Aorta (tissue), 5 donors: ENCODE measurements around the gene LRBA. TPM values are rescaled to one million over a fixed set of nuclear protein-coding genes. Genes with fewer than 3 reads are reported as not detected.

ENCODE experiments used
- ATAC-seq: fragments of 200-7000 bp; cut with Tn5 transposase; one replicate; pipeline ENCODE4 v1.9.1; 2022; ENCODE audit warnings: moderate library complexity; ENCODE audit not compliant: low FRiP score
- DNase-seq, 2 donors: peaks; one replicate each; pipeline ENCODE4 v3.0.0-alpha.2; 2020
- H3K27ac ChIP-seq, 2 donors: one replicate each; pipeline ENCODE4 v1.5.1; 2013; ENCODE audit warnings: low read length in 2 of 2, mild to moderate bottlenecking in 2 of 2, moderate library complexity in 2 of 2, control low read depth in 1 of 2, inconsistent platforms in 1 of 2, low read depth in 1 of 2
- H3K27me3 ChIP-seq, 2 donors: one replicate each; pipeline ENCODE4 v1.6.1; 2013; ENCODE audit warnings: control low read depth in 1 of 2, low read length in 1 of 2, mild to moderate bottlenecking in 1 of 2, moderate library complexity in 1 of 2; ENCODE audit not compliant: insufficient read depth in 2 of 2, control insufficient read depth in 1 of 2
- H3K36me3 ChIP-seq, 2 donors: one replicate each; pipeline ENCODE4 v1.6.1; 2013; ENCODE audit warnings: control low read depth in 1 of 2, low read length in 1 of 2, mild to moderate bottlenecking in 1 of 2; ENCODE audit not compliant: insufficient read depth in 2 of 2, control insufficient read depth in 1 of 2
- H3K4me1 ChIP-seq, 2 donors: one replicate each; pipeline ENCODE4 v1.6.1; 2013; ENCODE audit warnings: low read length in 2 of 2, control low read depth in 1 of 2, mild to moderate bottlenecking in 1 of 2, moderate library complexity in 1 of 2; ENCODE audit not compliant: insufficient read depth in 2 of 2, control insufficient read depth in 1 of 2
- H3K4me3 ChIP-seq, 2 donors: one replicate each; pipeline ENCODE4 v1.5.1; 2013; ENCODE audit warnings: low read length in 2 of 2, control low read depth in 1 of 2, mild to moderate bottlenecking in 1 of 2
- H3K9me3 ChIP-seq: one replicate; pipeline ENCODE4 v1.6.1; 2013; ENCODE audit warnings: mild to moderate bottlenecking, low read length; ENCODE audit not compliant: control insufficient read depth
- WGBS, 2 donors: extraction: QIAGEN DNeasy Blood & Tissue Kit; methylation state at CpG; one replicate each; pipeline ENCODE4 v1.1.7; 2013; 5-methylcytosine and 5-hydroxymethylcytosine counted together
- intact Hi-C, 2 donors: fragments of 100-400 bp; cut with DNase I; formaldehyde crosslinking; loops; one replicate each; pipeline versions ENCODE4 v1.14.2 to v1.15.0; 2022
- polyA plus RNA-seq, 2 donors: library from polyadenylated mRNA; stranded (reverse); fragments of 200-250 nt; gene quantifications; one replicate each; pipeline ENCODE4 v1.2.3, GENCODE V29; 2013
- total RNA-seq, 2 donors: library from RNA; stranded (reverse); fragmentation: NEBNext Ultra II Directional; extraction: Animal tissue kit (Norgen Biotek cat#: 25700); gene quantifications; one replicate each; pipeline ENCODE4 v1.2.1, GENCODE V29; 2021
- donor health status: healthy with polysubstance abuse.
- donor health status: Bipolar disorder and iron deficiency.
- donor health status: DM: no; HTN: no; CAD: no.
- donor health status: DM: no; HTN: no; CAD: no.
- donor health status: DM: yes; HTN: yes; CAD: no.

Gene LRBA
- total and polyA plus RNA-seq, 4 donors = 4.8 to 34.5 (median 15.4) TPM

DNA sequence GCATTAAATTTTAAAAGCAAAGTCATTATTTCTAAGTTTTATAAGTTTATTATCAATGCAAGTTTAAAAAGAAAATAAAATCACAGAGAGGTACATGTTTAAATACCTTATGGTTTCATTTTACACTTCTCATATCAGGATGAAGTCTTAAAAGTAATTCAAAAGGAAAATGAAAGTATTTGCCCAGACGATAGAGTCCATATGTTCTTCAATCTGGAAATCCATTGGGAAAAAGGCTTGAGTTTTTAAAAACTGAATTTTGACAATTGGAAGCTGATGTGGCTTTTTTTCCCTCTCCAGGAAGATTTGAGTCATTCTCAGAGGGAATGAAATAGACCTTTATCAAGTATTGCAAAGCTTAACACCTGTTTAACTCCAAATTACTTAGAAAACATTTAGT, 396.0 kb downstream of the LRBA start:
- no peak for DNase-seq
- Histone ChIP-seq H3K9me3 (no peaks in the 10 kb centered on the region), H3K4me3 (no peak overlapping the region), H3K36me3 (no peaks in the 10 kb centered on the region), H3K4me1 (peaks cover 0 to under 1% of the 10 kb centered on the region in 2 donors), H3K27me3 (no peaks in the 10 kb centered on the region), H3K27ac (no peak overlapping the region)
- no peak for ATAC-seq
- intact Hi-C loops = no loop called here
- WGBS, 2 donors = 30 to 37% methylated on average over 1 of the region's 1 CpG

DNA sequence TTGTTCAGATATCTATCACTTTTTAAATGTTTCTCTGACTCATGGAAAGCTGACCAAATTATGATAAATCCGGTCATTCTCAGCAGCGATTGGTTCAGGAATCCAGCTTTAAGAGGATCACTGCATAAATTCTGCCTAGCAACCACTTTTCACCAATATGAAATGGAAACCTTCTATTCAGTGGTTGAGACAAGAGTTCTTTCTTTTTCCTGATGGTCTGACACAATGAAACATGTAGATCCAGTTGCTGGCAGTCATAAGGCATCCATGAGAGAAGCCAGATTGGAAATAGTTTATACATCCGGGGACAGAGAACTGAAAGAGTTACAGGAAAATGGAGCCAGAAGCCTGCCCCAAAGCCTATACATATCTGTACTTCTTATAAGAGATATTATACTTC, 406.0 kb downstream of the LRBA start:
- DNase-seq = no peak
- H3K4me1 ChIP-seq = peaks cover 0 to 1% of the 10 kb centered on the region in 2 donors
- H3K36me3 ChIP-seq = no peaks in the 10 kb centered on the region
- no peak for ATAC-seq
- H3K27me3 ChIP-seq = no peaks in the 10 kb centered on the region
- intact Hi-C loops = no loop called here
- no peak overlapping the region for H3K4me3 ChIP-seq
- WGBS, 2 donors = 91 to 94% methylated on average over 3 of the region's 3 CpGs
- no peak overlapping the region for H3K27ac ChIP-seq
- no peaks in the 10 kb centered on the region for H3K9me3 ChIP-seq

DNA sequence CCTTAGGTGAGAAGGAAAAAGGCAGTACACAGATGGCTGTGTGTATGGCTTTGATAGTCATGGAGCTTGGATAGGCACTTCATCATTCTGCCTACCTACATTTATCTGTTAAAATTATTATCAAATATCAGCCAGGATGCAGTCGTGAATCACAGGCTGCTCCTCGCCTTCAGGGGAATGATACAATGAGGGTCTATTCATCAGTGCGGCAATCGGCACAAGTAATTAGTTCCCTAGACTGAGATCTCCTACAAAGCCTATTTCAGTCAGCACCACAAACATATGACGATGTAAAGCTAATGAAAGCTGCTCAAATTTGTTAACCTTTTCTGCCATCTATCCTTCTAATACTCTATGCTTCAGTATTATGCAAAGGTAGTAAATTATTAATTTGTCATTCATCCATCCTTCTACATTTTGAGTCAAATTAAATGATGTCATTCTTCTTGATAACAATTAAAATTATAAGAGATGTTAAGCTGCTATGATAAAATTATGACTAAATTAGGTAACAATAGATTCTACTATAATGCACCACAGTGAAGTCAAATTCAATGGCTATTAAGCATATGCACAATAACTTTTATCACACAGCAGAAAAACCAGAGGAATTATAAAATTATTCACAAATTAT, 414.2 kb downstream of the LRBA start:
- 87% methylated on average over 5 of the region's 5 CpGs for WGBS, 2 donors
- Histone ChIP-seq H3K36me3 (no peaks in the 10 kb centered on the region), H3K4me1 (no peaks in the 10 kb centered on the region), H3K27me3 (no peaks in the 10 kb centered on the region), H3K4me3 (no peak overlapping the region), H3K9me3 (no peaks in the 10 kb centered on the region), H3K27ac (no peak overlapping the region)
- intact Hi-C loops = no loop called here
- no peak for DNase-seq
- ATAC-seq = no peak

DNA sequence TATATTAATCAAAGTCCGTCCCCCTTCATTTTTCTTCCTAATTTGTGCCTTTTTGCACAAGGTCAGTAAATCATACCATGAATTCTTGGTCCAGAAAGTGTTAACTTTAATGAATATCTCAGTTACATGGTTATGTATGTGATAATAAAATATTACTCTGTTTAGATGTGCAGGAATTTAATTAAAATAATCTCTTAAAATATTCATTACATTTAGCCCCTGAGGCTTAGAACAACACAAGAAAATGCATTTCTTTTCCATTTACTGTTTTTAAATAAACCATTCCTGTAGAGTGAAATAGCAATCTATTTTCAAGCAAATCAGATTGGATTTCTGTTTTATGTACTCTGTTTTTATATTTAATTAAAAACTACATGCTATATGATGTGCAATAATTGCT, 415.5 kb downstream of the LRBA start:
- Histone ChIP-seq H3K27me3 (no peaks in the 10 kb centered on the region), H3K4me3 (no peak overlapping the region), H3K9me3 (no peaks in the 10 kb centered on the region), H3K27ac (no peak overlapping the region), H3K36me3 (no peaks in the 10 kb centered on the region), H3K4me1 (no peaks in the 10 kb centered on the region)
- WGBS, 2 donors = 93 to 95% methylated on average over 1 of the region's 1 CpG
- intact Hi-C loops = no loop called here
- DNase-seq = no peak
- no peak for ATAC-seq

DNA sequence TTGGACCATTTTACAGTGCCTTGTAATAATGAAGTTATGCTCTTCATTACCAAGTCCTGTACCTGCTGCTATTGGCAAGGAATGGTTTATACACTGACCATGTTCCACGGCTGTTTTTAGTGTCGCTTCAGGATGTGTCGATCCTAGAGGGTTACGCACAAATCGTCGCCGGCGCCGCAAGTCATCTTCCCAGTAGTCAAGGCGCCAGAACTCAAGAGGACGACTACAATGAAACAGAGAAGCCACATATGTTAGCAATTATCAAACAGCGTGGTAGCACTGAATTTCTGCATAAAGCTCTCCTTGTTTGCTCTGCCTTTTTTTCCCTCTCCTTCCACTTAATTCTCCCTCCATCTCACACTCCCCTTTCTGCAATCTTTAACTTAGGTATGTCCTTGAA, 416.2 kb downstream of the LRBA start:
- Histone ChIP-seq H3K9me3 (no peaks in the 10 kb centered on the region), H3K27me3 (no peaks in the 10 kb centered on the region), H3K27ac (no peak overlapping the region), H3K4me1 (no peaks in the 10 kb centered on the region), H3K4me3 (no peak overlapping the region), H3K36me3 (no peaks in the 10 kb centered on the region)
- WGBS, 2 donors = 73 to 81% methylated on average over 12 of the region's 12 CpGs
- intact Hi-C loops = no loop called here
- ATAC-seq = no peak
- no peak for DNase-seq

DNA sequence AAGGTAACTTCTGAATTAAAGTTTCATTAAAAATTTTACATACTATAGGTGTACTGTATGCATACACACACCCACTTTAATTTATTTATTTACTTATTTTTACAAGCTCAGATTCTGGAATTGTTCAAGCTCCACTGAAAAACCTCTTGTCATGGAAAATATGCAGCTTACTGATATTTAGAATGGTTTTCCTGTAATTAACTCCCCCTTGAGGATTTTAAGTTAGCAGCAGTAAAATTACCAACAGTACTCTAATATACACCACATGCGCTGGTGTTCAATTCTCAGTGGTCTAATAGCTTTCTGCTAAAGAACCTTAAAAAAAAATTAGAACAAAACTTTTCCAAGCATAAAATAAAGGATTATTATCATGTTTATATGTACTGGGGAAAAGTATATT, 421.1 kb downstream of the LRBA start:
- WGBS, 2 donors = 87 to 93% methylated on average over 1 of the region's 1 CpG
- H3K9me3 ChIP-seq = no peaks in the 10 kb centered on the region
- intact Hi-C loops = no loop called here
- DNase-seq (no peak), ATAC-seq (no peak)
- H3K27me3 ChIP-seq = no peaks in the 10 kb centered on the region
- H3K4me3 ChIP-seq = no peak overlapping the region
- no peak overlapping the region for H3K27ac ChIP-seq
- H3K4me1 ChIP-seq = no peaks in the 10 kb centered on the region
- no peaks in the 10 kb centered on the region for H3K36me3 ChIP-seq

DNA sequence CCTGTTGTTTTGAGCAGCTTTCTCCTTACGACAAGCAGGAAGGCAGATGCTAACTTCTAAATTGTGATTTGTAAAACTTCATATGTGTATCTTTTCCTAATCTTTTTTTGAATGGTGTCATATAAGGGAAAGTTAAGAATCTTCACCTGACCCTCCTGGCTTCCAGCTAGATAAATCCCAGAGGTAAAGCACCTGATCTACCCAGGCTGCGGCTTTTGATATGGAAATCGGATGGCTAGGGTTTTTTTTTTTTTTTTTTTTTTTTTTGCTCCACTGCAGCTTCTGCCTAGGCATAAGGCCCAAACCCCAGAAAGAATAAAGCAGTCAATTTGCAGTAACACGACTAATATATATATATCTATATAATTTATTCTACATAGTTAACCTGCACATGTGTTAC, 423.2 kb downstream of the LRBA start:
- Histone ChIP-seq H3K4me1 (no peaks in the 10 kb centered on the region), H3K9me3 (no peaks in the 10 kb centered on the region), H3K36me3 (no peaks in the 10 kb centered on the region), H3K27me3 (no peaks in the 10 kb centered on the region), H3K4me3 (no peak overlapping the region), H3K27ac (no peak overlapping the region)
- 91 to 94% methylated on average over 4 of the region's 4 CpGs for WGBS, 2 donors
- no peak for ATAC-seq
- intact Hi-C loops = no loop called here
- DNase-seq = no peak

DNA sequence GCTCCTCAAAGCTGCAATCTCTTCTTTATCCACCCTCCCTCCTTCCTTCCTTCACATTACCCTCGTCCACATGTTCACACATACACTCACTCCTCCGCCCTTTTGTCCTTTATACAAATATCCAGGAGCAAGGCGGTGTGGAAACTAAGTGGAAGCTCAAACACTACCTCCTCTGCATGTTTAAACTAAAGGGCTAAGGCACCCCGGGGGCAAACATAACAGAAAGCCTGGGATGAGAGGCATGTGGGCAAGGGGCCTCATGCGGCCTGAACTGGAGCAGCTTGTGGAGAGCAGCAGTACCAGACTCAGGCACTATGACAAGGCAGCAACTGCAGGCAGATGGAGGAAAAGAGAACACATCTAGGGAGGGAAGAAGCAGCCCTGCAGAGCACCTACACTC, 423.7 kb downstream of the LRBA start:
- Histone ChIP-seq H3K4me1 (no peaks in the 10 kb centered on the region), H3K4me3 (no peak overlapping the region), H3K27me3 (no peaks in the 10 kb centered on the region), H3K36me3 (no peaks in the 10 kb centered on the region), H3K9me3 (no peaks in the 10 kb centered on the region), H3K27ac (no peak overlapping the region)
- no peak for DNase-seq
- intact Hi-C loops = no loop called here
- 80 to 83% methylated on average over 5 of the region's 5 CpGs for WGBS, 2 donors
- ATAC-seq = no peak

DNA sequence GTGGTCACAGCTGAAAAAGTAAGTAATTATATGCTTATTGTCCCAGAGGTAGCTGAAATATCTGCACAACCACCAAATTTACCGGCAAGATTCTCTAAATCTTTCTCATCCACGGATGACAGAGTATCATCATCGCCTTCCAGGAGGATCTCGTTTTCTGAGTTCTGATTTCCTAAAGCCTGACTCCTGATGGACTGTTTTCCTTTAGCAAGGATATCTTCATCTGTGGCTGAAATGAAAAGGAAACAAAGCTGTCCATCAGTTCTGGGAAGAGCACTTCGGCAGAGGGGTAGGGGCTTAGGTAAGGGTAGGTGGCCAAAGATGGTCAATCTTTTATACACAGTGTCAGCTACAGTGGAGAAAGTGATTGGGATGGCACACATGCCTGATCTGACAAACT, 424.5 kb downstream of the LRBA start:
- intact Hi-C loops = no loop called here
- no peak overlapping the region for H3K4me3 ChIP-seq
- DNase-seq (no peak), ATAC-seq (no peak)
- H3K4me1 ChIP-seq = no peaks in the 10 kb centered on the region
- 95% methylated on average over 5 of the region's 5 CpGs for WGBS, 2 donors
- no peaks in the 10 kb centered on the region for H3K27me3 ChIP-seq
- no peak overlapping the region for H3K27ac ChIP-seq
- no peaks in the 10 kb centered on the region for H3K9me3 ChIP-seq
- no peaks in the 10 kb centered on the region for H3K36me3 ChIP-seq
